CD4-positive, alpha-beta T cell (primary cell): ENCODE results near the gene TPRN. TPM values are rescaled to one million over a fixed set of nuclear protein-coding genes. Genes with fewer than 3 reads are reported as not detected.

Source experiments
- ATAC-seq: fragments of 200-7000 bp; cut with Tn5 transposase; one replicate; pipeline ENCODE4 v1.10.0; 2022; ENCODE audit warnings: mild to moderate bottlenecking; ENCODE audit not compliant: poor library complexity
- CTCF ChIA-PET: fragments of 350-600 bp; sonication (Branson Sonifier 250); formaldehyde crosslinking; loops from one replicate; lab custom pipeline; 2021; ENCODE audit warnings: antibody characterized with exemption, inconsistent platforms; lab: Charles Lee
- POLR2A ChIA-PET: fragments of 350-600 bp; sonication (Branson Sonifier 250); formaldehyde crosslinking; loops from one replicate; lab custom pipeline; 2021; ENCODE audit warnings: antibody characterized with exemption, inconsistent platforms; lab: Charles Lee
- DNase-seq, 14 experiments: peaks; one replicate each; pipeline ENCODE4 v3.0.0-alpha.2; 2013 to 2020; ENCODE audit warnings: mixed read lengths in 2 of 14
- H3K27ac ChIP-seq, 2 donors: one replicate each; pipeline versions ENCODE4 v1.5.1 to v1.7.0; 2013; ENCODE audit warnings: low read length in 2 of 2, low read depth in 1 of 2, mild to moderate bottlenecking in 1 of 2
- H3K27me3 ChIP-seq, 2 experiments: 1 replicate in 1 of 2; 2 replicates in 1 of 2; pipeline versions ENCODE4 v1.6.1 to v1.7.0; 2013; ENCODE audit warnings: low read length in 2 of 2, control low read depth in 1 of 2, mild to moderate bottlenecking in 1 of 2, moderate library complexity in 1 of 2; ENCODE audit not compliant: insufficient read depth in 2 of 2, control insufficient read depth in 1 of 2
- H3K36me3 ChIP-seq: one replicate; pipeline ENCODE4 v1.6.1; 2013; ENCODE audit warnings: low read length, control low read depth; ENCODE audit not compliant: insufficient read depth
- H3K4me1 ChIP-seq: one replicate; pipeline ENCODE4 v1.6.1; 2013; ENCODE audit warnings: low read length, control low read depth; ENCODE audit not compliant: insufficient read depth
- H3K4me3 ChIP-seq: one replicate; pipeline ENCODE4 v1.5.1; 2013; ENCODE audit warnings: mild to moderate bottlenecking, low read length, moderate library complexity
- H3K9me3 ChIP-seq, 2 experiments: 1 replicate in 1 of 2; 2 replicates in 1 of 2; pipeline versions ENCODE4 v1.6.1 to v1.7.0; 2013; ENCODE audit warnings: low read length in 2 of 2, mild to moderate bottlenecking in 2 of 2, control low read depth in 1 of 2, moderate library complexity in 1 of 2; ENCODE audit not compliant: control insufficient read depth in 1 of 2, insufficient read depth in 1 of 2
- H3K27ac Mint-ChIP-seq: one replicate; pipeline ENCODE4 v1.8.0; 2020; ENCODE audit warnings: mixed read lengths
- H3K27me3 Mint-ChIP-seq: one replicate; pipeline ENCODE4 v1.8.0; 2021; ENCODE audit warnings: mixed read lengths
- H3K36me3 Mint-ChIP-seq: one replicate; pipeline ENCODE4 v1.8.0; 2021; ENCODE audit warnings: low read depth, mixed read lengths
- H3K4me1 Mint-ChIP-seq: one replicate; pipeline ENCODE4 v1.8.0; 2021; ENCODE audit warnings: low read depth, mixed read lengths
- H3K4me3 Mint-ChIP-seq: one replicate; pipeline ENCODE4 v1.8.0; 2020; ENCODE audit warnings: mild to moderate bottlenecking, mixed read lengths
- H3K9me3 Mint-ChIP-seq: one replicate; pipeline ENCODE4 v1.8.0; 2020; ENCODE audit warnings: mixed read lengths
- CTCF ChIP-seq: fragments of 200-600 bp; IDR thresholded peaks from one replicate; pipeline ENCODE4 v1.8.0; 2022; ENCODE audit warnings: antibody characterized with exemption, mild to moderate bottlenecking
- intact Hi-C, 2 experiments: fragments of 100-400 bp; cut with DNase I in 1 of 2; cut with micrococcal nuclease in 1 of 2; formaldehyde crosslinking; loops; one replicate each; pipeline versions ENCODE4 v1.15.1 to v1.9.0; 2023 to 2025; cut with DNase I, micrococcal nuclease
- total RNA-seq, 174 experiments: library from RNA in 2 of 174; stranded (reverse) in 2 of 174; gene quantifications; one replicate each; pipeline ENCODE4 v1.2.3 and lab custom pipeline; 2021 to 2026

The TPRN gene
- total RNA-seq, 2 experiments from 2014 or later = 6.1 to 8.6 TPM

GRCh38 chr9:137235424-137236237 is 35.1 kb upstream of the TPRN start:
- no peak for ATAC-seq
- Mint-ChIP-seq H3K4me3 (no peak overlapping the region), H3K4me1 (peaks cover 5% of the 10 kb centered on the region), H3K27ac (no peak overlapping the region), H3K27me3 (peaks cover 6% of the 10 kb centered on the region), H3K9me3 (no peaks in the 10 kb centered on the region), H3K36me3 (no peaks in the 10 kb centered on the region)
- Histone ChIP-seq H3K27ac (no peak overlapping the region), H3K9me3 (peaks cover 0 to 6% of the 10 kb centered on the region in 2 experiments), H3K36me3 (no peaks in the 10 kb centered on the region), H3K4me1 (peaks cover 47% of the 10 kb centered on the region), H3K27me3 (no peaks in the 10 kb centered on the region), H3K4me3 (no peak overlapping the region)
- CTCF ChIA-PET = interaction anchor here (0.6 to 1.8 kb wide), 17 partner anchors 8 to 206 kb away, joined by 3 to 16 read pairs (median 5); partner anchors contain the start of genes MAN1B1, NPDC1, RNF224 and SSNA1
- POLR2A ChIA-PET = interaction anchor here (0.6 to 1.3 kb wide), 6 partner anchors 12 to 370 kb away, joined by 3 to 9 read pairs (median 4); partner anchors contain the start of gene EDF1
- DNase-seq = no peak
- intact Hi-C loops = loop anchor here (1.0 to 5.0 kb wide), 5 partner anchors 27 to 448 kb away; partner anchors contain the start of genes ANAPC2 (in 1 of the 2) and SSNA1 (in 1 of the 2)
- no peak for TF ChIP-seq CTCF

GRCh38 chr9:137234758-137235423 is 34.4 kb upstream of the TPRN start:
- H3K4me3 Mint-ChIP-seq = no peak overlapping the region
- intact Hi-C loops = loop anchor here in 1 of 2 experiments (5.0 kb wide), 3 partner anchors 48 to 448 kb away; partner anchors contain the start of genes ANAPC2 and SSNA1
- peaks cover 6% of the 10 kb centered on the region for H3K27me3 Mint-ChIP-seq
- ATAC-seq = no peak
- TF ChIP-seq CTCF = no peak
- POLR2A ChIA-PET = no interaction called here
- H3K27ac Mint-ChIP-seq = no peak overlapping the region
- H3K36me3 Mint-ChIP-seq = no peaks in the 10 kb centered on the region
- H3K27ac ChIP-seq = no peak overlapping the region
- H3K27me3 ChIP-seq = peaks cover 0 to under 1% of the 10 kb centered on the region in 2 experiments
- peaks cover 41% of the 10 kb centered on the region for H3K4me1 ChIP-seq
- H3K36me3 ChIP-seq = no peaks in the 10 kb centered on the region
- no peak for DNase-seq
- peaks cover 0 to 6% of the 10 kb centered on the region in 2 experiments for H3K9me3 ChIP-seq
- peaks cover 5% of the 10 kb centered on the region for H3K4me1 Mint-ChIP-seq
- no peaks in the 10 kb centered on the region for H3K9me3 Mint-ChIP-seq
- no peak overlapping the region for H3K4me3 ChIP-seq
- CTCF ChIA-PET = interaction anchor here (1.1 to 1.8 kb wide), 2 partner anchors 58 to 188 kb away, joined by 3 to 4 read pairs; partner anchors contain the start of gene NPDC1

GRCh38 chr9:137234055-137234697 is 33.6 kb upstream of the TPRN start:
- TF ChIP-seq CTCF = no peak
- POLR2A ChIA-PET = no interaction called here
- Histone ChIP-seq H3K9me3 (peaks cover 0 to 7% of the 10 kb centered on the region in 2 experiments), H3K27ac (no peak overlapping the region), H3K27me3 (peaks cover 2 to 4% of the 10 kb centered on the region in 2 experiments), H3K4me3 (no peak overlapping the region), H3K4me1 (peaks cover 34% of the 10 kb centered on the region), H3K36me3 (no peaks in the 10 kb centered on the region)
- Mint-ChIP-seq H3K9me3 (no peaks in the 10 kb centered on the region), H3K4me1 (peaks cover 5% of the 10 kb centered on the region), H3K36me3 (no peaks in the 10 kb centered on the region), H3K27me3 (peaks cover 6% of the 10 kb centered on the region), H3K4me3 (no peak overlapping the region), H3K27ac (no peak overlapping the region)
- CTCF ChIA-PET = no interaction called here
- DNase-seq (no peak), ATAC-seq (no peak)
- intact Hi-C loops = no loop called here
